ENCODE data around the gene IDH3G. TPM values are rescaled to one million over a fixed set of nuclear protein-coding genes. Genes with fewer than 3 reads are reported as not detected.

Gene IDH3G
- total RNA-seq, 6 experiments from 2014 or later = 19.4 to 70.1 (median 27.4) TPM

GRCh38 chrX:153764786-153765137, 29.4 kb downstream of the IDH3G start:
- Histone ChIP-seq H3K27me3 (no peaks in the 10 kb centered on the region), H3K36me3 (no peaks in the 10 kb centered on the region), H3K9me3 (no peaks in the 10 kb centered on the region), H3K4me1 (no peaks in the 10 kb centered on the region), H3K27ac (no peak overlapping the region), H3K4me3 (no peak overlapping the region)
- ATAC-seq (no peak), DNase-seq (peak in 2 of 3 donors; percentile 11 to 26)
- intact Hi-C loops (cut with DNase I) = loop anchor here (5.0 kb wide), 2 partner anchors 183 to 188 kb away; no protein-coding TSS in a partner anchor
- TF ChIP-seq, protein P1, sequence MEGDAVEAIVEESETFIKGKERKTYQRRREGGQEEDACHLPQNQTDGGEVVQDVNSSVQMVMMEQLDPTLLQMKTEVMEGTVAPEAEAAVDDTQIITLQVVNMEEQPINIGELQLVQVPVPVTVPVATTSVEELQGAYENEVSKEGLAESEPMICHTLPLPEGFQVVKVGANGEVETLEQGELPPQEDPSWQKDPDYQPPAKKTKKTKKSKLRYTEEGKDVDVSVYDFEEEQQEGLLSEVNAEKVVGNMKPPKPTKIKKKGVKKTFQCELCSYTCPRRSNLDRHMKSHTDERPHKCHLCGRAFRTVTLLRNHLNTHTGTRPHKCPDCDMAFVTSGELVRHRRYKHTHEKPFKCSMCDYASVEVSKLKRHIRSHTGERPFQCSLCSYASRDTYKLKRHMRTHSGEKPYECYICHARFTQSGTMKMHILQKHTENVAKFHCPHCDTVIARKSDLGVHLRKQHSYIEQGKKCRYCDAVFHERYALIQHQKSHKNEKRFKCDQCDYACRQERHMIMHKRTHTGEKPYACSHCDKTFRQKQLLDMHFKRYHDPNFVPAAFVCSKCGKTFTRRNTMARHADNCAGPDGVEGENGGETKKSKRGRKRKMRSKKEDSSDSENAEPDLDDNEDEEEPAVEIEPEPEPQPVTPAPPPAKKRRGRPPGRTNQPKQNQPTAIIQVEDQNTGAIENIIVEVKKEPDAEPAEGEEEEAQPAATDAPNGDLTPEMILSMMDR (IDR thresholded peaks at IDR 0.05) = no peak
- no peak for TF ChIP-seq POLR2A (IDR thresholded peaks at IDR 0.05)
- 40% methylated on average over 1 of the region's 7 CpGs for WGBS (ENCODE audit: insufficient coverage, low coverage, low lambda C conversion rate, missing lambda C conversion rate)

GRCh38 chrX:153763989-153764755, 30.0 kb downstream of the IDH3G start, which contains the start of gene PLXNB3:
PLXNB3 (plus strand) TSS chrX:153764249; CDS start chrX:153765536, 1,287 bp downstream.
- intact Hi-C loops (cut with DNase I) = loop anchor here in 1 of 2 donors (5.0 kb wide), 1 partner anchor 188 kb away; no protein-coding TSS in a partner anchor
- no peak within 1 kb of the TSS for H3K4me3 ChIP-seq
- 15% methylated on average over 21 of the region's 26 CpGs for WGBS (ENCODE audit: insufficient coverage, low coverage, low lambda C conversion rate, missing lambda C conversion rate)
- no peaks in the 10 kb centered on the region for H3K9me3 ChIP-seq
- peak; percentile 85 to 94 (median 92) for ATAC-seq
- no peak within 1 kb of the TSS for H3K27ac ChIP-seq
- H3K27me3 ChIP-seq = no peaks in the 10 kb centered on the region
- no peaks in the 10 kb centered on the region for H3K36me3 ChIP-seq
- no peaks in the 10 kb centered on the region for H3K4me1 ChIP-seq
- peak; percentile 74 to 86 (median 86) for DNase-seq
- no peak for TF ChIP-seq POLR2A (IDR thresholded peaks at IDR 0.05)
- TF ChIP-seq, protein P1 (IDR thresholded peaks at IDR 0.05) = peak; percentile 82 to 93 (median 90)

- no peaks in the 10 kb centered on the region for H3K4me1 ChIP-seq
- TF ChIP-seq, protein P1 (IDR thresholded peaks at IDR 0.05) = no peak
- no peak for TF ChIP-seq POLR2A (IDR thresholded peaks at IDR 0.05)
- no peaks in the 10 kb centered on the region for H3K36me3 ChIP-seq
- WGBS (ENCODE audit: insufficient coverage, low coverage, low lambda C conversion rate, missing lambda C conversion rate) = 56% methylated on average over 6 of the region's 18 CpGs
- H3K9me3 ChIP-seq = no peaks in the 10 kb centered on the region
- H3K4me3 ChIP-seq = no peak overlapping the region
- ATAC-seq (no peak), DNase-seq (peak in 2 of 3 donors; percentile 23 to 51)
- H3K27ac ChIP-seq = no peak overlapping the region
- intact Hi-C loops (cut with DNase I) = loop anchor here in 1 of 2 donors (5.0 kb wide), 1 partner anchor 189 kb away; no protein-coding TSS in a partner anchor
- H3K27me3 ChIP-seq = no peaks in the 10 kb centered on the region
Measured at GRCh38 chrX:153763298-153763932, 30.8 kb downstream of the IDH3G start.

GRCh38 chrX:153762626-153763173, 31.5 kb downstream of the IDH3G start:
- no peaks in the 10 kb centered on the region for H3K4me1 ChIP-seq
- H3K27ac ChIP-seq = no peak overlapping the region
- ATAC-seq (no peak), DNase-seq (peak in 2 of 3 donors; percentile 24 to 52)
- no peaks in the 10 kb centered on the region for H3K36me3 ChIP-seq
- H3K4me3 ChIP-seq = no peak overlapping the region
- intact Hi-C loops (cut with DNase I) = loop anchor here in 1 of 2 donors (5.0 kb wide), 1 partner anchor 190 kb away; no protein-coding TSS in a partner anchor
- H3K27me3 ChIP-seq = no peaks in the 10 kb centered on the region
- H3K9me3 ChIP-seq = no peaks in the 10 kb centered on the region
- TF ChIP-seq, protein P1 (IDR thresholded peaks at IDR 0.05) = no peak
- TF ChIP-seq POLR2A (IDR thresholded peaks at IDR 0.05) = no peak
- 83% methylated on average over 1 of the region's 14 CpGs for WGBS (ENCODE audit: insufficient coverage, low coverage, low lambda C conversion rate, missing lambda C conversion rate)
